GM23248 (cell line): Measurements from ENCODE around the gene CHAF1A. TPM values are rescaled to one million over a fixed set of nuclear protein-coding genes. Genes with fewer than 3 reads are reported as not detected.

ENCODE experiments used
- DNase-seq: peaks from one replicate; pipeline ENCODE4 v3.0.0-alpha.2; 2015
- H2AFZ ChIP-seq: fragments of 200-600 bp; sonication (generic); 2 replicates; pipeline ENCODE4 v1.6.1; 2016; ENCODE audit warnings: antibody characterized with exemption
- H3F3A ChIP-seq: fragments of 200-600 bp; sonication (generic); 2 replicates; pipeline ENCODE4 v1.6.1; 2016; ENCODE audit warnings: mild to moderate bottlenecking, antibody characterized with exemption, mixed run types; ENCODE audit not compliant: insufficient read depth
- H3K27ac ChIP-seq: fragments of 200-600 bp; sonication (generic); 2 replicates; pipeline ENCODE4 v1.5.1; 2016; ENCODE audit warnings: mild to moderate bottlenecking
- H3K27me3 ChIP-seq: fragments of 200-600 bp; sonication (generic); replicated peaks from 2 replicates; pipeline ENCODE4 v1.6.1; 2016; ENCODE audit warnings: mild to moderate bottlenecking; ENCODE audit not compliant: insufficient read depth
- H3K36me3 ChIP-seq: fragments of 200-600 bp; sonication (generic); 2 replicates; pipeline ENCODE4 v1.6.1; 2016; ENCODE audit warnings: low read depth, mild to moderate bottlenecking
- H3K4me1 ChIP-seq: fragments of 200-600 bp; sonication (generic); 2 replicates; pipeline ENCODE4 v1.6.1; 2016; ENCODE audit warnings: mild to moderate bottlenecking; ENCODE audit not compliant: insufficient read depth
- H3K4me2 ChIP-seq: fragments of 200-600 bp; sonication (generic); one replicate; pipeline ENCODE4 v1.6.1; 2016; ENCODE audit warnings: mild to moderate bottlenecking; ENCODE audit not compliant: unreplicated experiment
- H3K4me3 ChIP-seq: fragments of 200-600 bp; sonication (generic); 2 replicates; pipeline ENCODE4 v1.5.1; 2016; ENCODE audit warnings: mild to moderate bottlenecking
- H3K79me2 ChIP-seq: fragments of 200-600 bp; sonication (generic); 2 replicates; pipeline ENCODE4 v1.6.1; 2016; ENCODE audit warnings: mild to moderate bottlenecking; ENCODE audit not compliant: insufficient read depth
- H3K9ac ChIP-seq: fragments of 200-600 bp; sonication (generic); 2 replicates; pipeline ENCODE4 v1.6.1; 2016; ENCODE audit warnings: mild to moderate bottlenecking
- H3K9me2 ChIP-seq: fragments of 200-600 bp; sonication (generic); 2 replicates; pipeline ENCODE4 v1.6.1; 2016; ENCODE audit warnings: mixed run types, mild to moderate bottlenecking, moderate library complexity; ENCODE audit not compliant: insufficient read depth
- H3K9me3 ChIP-seq: fragments of 200-600 bp; sonication (generic); one replicate; pipeline ENCODE4 v1.6.1; 2017; ENCODE audit warnings: low read depth
- H4K20me1 ChIP-seq: fragments of 200-600 bp; sonication (generic); 2 replicates; pipeline ENCODE4 v1.6.0; 2016; ENCODE audit not compliant: insufficient read depth
- EZH2 ChIP-seq: fragments of 200-600 bp; sonication (generic); IDR thresholded peaks from 2 replicates; pipeline ENCODE4 v1.6.1; 2018; ENCODE audit warnings: antibody characterized with exemption, mild to moderate bottlenecking; ENCODE audit not compliant: insufficient read depth, poor library complexity, severe bottlenecking
- EZH2phosphoT487 ChIP-seq: fragments of 200-600 bp; sonication (generic); IDR thresholded peaks from 2 replicates; pipeline ENCODE4 v1.6.1; 2018; ENCODE audit warnings: antibody characterized with exemption, moderate library complexity, mild to moderate bottlenecking, low read depth; ENCODE audit not compliant: insufficient read depth
- WGBS, 2 experiments: methylation state at CpG; one replicate each; pipeline ENCODE4 v1.1.6; 2015 to 2017; ENCODE audit warnings: low lambda C conversion rate in 2 of 2, low coverage in 1 of 2; ENCODE audit errors: missing lambda C conversion rate in 2 of 2; 5-methylcytosine and 5-hydroxymethylcytosine counted together
- in situ Hi-C: fragments of 300-500 bp; cut with MboI; formaldehyde crosslinking; loops from 2 replicates; pipeline ENCODE4 v1.15.0; 2020
- polyA plus RNA-seq: library from polyadenylated mRNA; unstranded; fragments of >200 nt; fragmentation: Nextera tagmentation; extraction: Ambion mirVana; gene quantifications from 2 replicates; pipeline ENCODE4 v1.2.1, GENCODE V29; 2016
- total RNA-seq: library from RNA; depleted of rRNA; stranded (reverse); fragments of >200 nt; shearing (Covaris generic); gene quantifications from 2 replicates; pipeline ENCODE4 v1.2.3, GENCODE V29; 2014

Gene CHAF1A
- total and polyA plus RNA-seq, 2 experiments from 2014 or later = 11.6 to 12.6 TPM

DNA sequence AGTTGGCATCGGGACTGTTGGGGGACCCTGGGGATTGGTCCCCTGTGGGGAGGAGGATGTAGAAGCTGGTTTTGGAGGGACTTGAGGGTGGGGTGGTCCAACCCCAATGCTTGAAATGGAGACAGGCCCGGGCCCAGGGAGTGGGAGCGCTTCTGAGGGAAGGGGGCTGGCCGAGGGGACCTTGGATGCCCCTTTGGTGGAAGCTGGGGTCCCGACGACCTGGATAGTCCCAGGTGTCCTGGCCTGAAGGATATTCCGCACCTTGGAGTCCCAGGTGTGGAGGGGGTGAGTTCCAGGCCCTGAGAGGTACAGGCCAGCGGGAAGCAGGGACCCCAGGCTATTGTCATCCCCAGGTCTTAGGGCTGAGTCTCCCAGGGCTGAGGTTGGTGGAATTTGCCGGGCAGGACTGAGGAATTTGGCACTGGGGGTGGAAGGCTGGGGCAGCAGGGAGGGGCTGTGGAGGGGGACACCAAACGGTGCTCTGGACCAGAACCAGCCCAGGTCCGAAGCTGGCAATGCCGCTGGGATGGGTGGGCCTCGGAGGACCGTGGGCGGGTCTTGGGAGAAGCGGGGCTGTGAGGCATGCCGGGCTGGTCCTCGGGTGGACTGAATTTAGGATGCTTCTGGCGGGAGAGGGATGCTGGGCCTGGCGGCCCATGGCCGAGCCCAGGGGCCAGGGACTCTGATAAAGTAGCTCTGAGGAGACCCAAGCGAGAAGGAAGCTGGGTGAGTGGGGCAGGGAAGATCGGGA is 71.5 kb downstream of the CHAF1A start:
- H3K27ac ChIP-seq = 0 out of 2 replicates have a peak overlapping the region, but pooled peaks have one; percentile 1

DNA sequence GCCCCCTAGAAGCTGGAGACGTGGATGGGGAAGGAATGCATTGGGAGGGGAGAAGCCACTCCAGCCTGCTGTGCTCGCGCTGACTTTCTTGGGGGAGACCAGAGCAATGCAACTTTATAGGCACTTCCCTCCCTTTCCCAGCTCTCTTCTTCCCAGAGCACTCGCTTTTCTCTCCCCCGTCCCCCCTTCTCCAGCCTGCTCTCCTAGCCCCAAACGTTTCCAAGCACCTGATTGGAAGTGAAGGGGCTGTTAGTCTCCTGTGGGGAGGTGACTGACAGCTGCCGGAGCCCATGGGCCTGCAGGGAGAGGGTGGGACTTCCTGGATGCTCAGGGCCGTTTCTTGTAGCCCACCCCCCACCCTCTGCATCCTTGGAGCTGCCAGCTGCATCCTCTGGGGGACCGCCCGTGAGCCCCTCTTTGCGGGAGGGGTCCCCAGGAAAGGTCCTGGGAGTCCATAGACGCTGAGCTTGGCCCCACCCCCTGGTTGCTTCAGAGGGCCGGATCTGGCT is 72.1 kb downstream of the CHAF1A start:
- no peaks in the 10 kb centered on the region; the same call in 1 of the 2 replicates for H3K36me3 ChIP-seq
- 0 out of 2 replicates have a peak overlapping the region, but pooled peaks have one; percentile 1 for H3K27ac ChIP-seq
- H3F3A ChIP-seq = peaks cover 6% of the 10 kb centered on the region; the same call in 1 of the 2 replicates
- H3K4me2 ChIP-seq = peak overlapping the region; percentile 98
- H3K9me3 ChIP-seq = no peaks in the 10 kb centered on the region
- TF ChIP-seq EZH2 (no peak), EZH2phosphoT487 (no peak)
- no peaks in the 10 kb centered on the region for H4K20me1 ChIP-seq
- peak; percentile 66 for DNase-seq
- no peaks in the 10 kb centered on the region for H3K9me2 ChIP-seq
- peak overlapping the region; percentile 94 for H3K4me3 ChIP-seq
- WGBS, 2 experiments = 31 to 36% methylated on average over 13 of the region's 13 CpGs
- in situ Hi-C loops = no loop called here
- peaks cover 8% of the 10 kb centered on the region; the same call in 1 of the 2 replicates for H3K4me1 ChIP-seq
- peak overlapping the region; percentile 89 for H3K9ac ChIP-seq
- H3K79me2 ChIP-seq = peaks cover 65% of the 10 kb centered on the region
- no peaks in the 10 kb centered on the region for H3K27me3 ChIP-seq
- H2AFZ ChIP-seq = peak overlapping the region; percentile 35; the same call in 1 of the 2 replicates

More for the DNA sequence above, 71.5 kb downstream of the CHAF1A start:
- no peaks in the 10 kb centered on the region for H3K27me3 ChIP-seq
- H2AFZ ChIP-seq = 0 out of 2 replicates have a peak overlapping the region, but pooled peaks have one; percentile 35
- H3F3A ChIP-seq = peaks cover 6% of the 10 kb centered on the region; the same call in 1 of the 2 replicates
- H3K4me3 ChIP-seq = peak overlapping the region; percentile 94
- H3K9me3 ChIP-seq = no peaks in the 10 kb centered on the region
- no peaks in the 10 kb centered on the region for H3K9me2 ChIP-seq
- H4K20me1 ChIP-seq = no peaks in the 10 kb centered on the region
- in situ Hi-C loops = no loop called here
- peaks cover 60% of the 10 kb centered on the region for H3K79me2 ChIP-seq
- WGBS, 2 experiments = 15 to 17% methylated on average over 19 to 23 of the region's 23 CpGs
- peak; percentile 59 for DNase-seq
- H3K36me3 ChIP-seq = no peaks in the 10 kb centered on the region; the same call in 1 of the 2 replicates
- H3K4me1 ChIP-seq = peaks cover 8% of the 10 kb centered on the region; the same call in 1 of the 2 replicates
- peak overlapping the region; percentile 98 for H3K4me2 ChIP-seq
- peak overlapping the region; percentile 89 for H3K9ac ChIP-seq
- no peak for TF ChIP-seq EZH2phosphoT487
- no peak for TF ChIP-seq EZH2

DNA sequence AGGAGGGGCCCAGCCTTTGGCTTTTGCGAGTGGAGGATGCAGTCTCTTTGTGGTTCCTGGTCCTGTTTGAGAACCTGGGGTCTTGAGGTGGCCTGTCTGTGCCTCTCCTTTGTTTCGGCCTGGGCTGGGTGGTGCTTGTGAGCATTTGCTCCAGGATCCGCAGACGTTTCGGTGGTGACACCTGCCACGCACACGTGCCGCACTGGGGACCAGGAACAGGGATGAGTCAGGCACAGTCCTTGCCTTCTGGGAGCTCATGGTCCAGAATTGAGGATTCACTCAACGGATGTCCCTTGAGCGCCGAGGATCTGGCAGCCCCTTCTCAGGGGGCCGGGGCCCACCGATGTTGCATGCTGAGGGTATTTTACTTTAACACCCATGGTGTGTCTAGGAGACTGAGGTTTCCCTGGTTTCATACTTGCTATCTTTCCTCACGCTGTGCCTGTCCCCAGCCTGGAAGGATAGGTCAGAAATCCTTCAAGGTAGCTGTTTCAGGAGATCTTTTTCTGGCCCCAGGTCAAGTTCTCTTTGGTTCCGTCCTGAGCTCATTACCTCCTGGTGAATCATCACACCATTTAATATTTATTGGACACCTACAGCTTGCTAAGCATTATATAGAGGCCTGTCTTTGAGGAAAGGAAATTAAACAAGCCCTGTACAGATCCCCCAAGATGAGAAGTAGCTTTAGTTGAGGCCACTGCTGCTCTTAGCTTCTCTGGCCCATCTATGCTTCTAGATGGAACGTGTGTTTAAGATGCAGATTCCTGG is 74.8 kb downstream of the CHAF1A start:
- H3K9me2 ChIP-seq = no peaks in the 10 kb centered on the region
- DNase-seq = no peak
- WGBS, 2 experiments = 84 to 85% methylated on average over 16 of the region's 16 CpGs
- H3K9ac ChIP-seq = no peak overlapping the region
- no peaks in the 10 kb centered on the region for H3F3A ChIP-seq
- no peaks in the 10 kb centered on the region for H4K20me1 ChIP-seq
- in situ Hi-C loops = no loop called here
- no peaks in the 10 kb centered on the region; the same call in 1 of the 2 replicates for H3K36me3 ChIP-seq
- no peaks in the 10 kb centered on the region for H3K9me3 ChIP-seq
- H3K79me2 ChIP-seq = peaks cover 76% of the 10 kb centered on the region
- H3K27me3 ChIP-seq = no peaks in the 10 kb centered on the region
- H3K27ac ChIP-seq = no peak overlapping the region
- TF ChIP-seq EZH2 = no peak
- no peak for TF ChIP-seq EZH2phosphoT487
- H3K4me3 ChIP-seq = no peak overlapping the region
- H2AFZ ChIP-seq = no peak overlapping the region
- H3K4me2 ChIP-seq = no peak overlapping the region
- 0 out of 2 replicates have a peak, but pooled peaks cover 8% of the 10 kb centered on the region for H3K4me1 ChIP-seq

DNA sequence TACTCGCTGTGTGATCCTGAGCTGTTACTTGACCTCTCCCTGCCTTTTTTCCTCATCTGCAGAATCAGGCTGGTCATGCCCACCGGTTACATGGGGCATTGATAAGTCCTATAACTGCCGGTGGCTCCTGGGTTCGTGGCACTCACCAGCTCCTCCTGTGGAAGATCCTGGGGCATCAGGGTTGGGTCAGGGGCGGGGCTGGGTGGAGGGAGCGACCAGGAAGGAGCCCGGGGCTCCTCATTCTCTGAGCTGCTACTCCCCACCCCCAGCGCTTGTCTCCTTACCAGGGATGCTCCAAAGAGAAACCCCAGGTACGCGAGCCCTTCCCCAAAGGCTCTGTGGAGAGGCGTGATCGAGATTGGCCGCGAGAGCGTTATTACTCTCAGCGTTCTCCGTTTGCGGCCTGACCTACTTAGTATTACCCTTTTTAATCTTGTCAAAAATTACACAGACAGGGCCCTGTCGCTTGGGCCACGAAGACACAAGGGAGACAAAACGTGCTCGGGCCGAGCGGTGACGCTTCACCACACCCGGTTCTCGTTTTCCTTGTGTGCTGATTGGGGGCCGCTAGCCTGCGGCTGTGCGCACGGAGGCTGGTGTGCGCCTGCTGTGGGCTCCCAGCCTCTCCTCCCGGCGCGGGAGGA is 80.4 kb downstream of the CHAF1A start:
- Histone ChIP-seq H4K20me1 (no peaks in the 10 kb centered on the region), H3K4me2 (no peak overlapping the region), H3K4me3 (no peak overlapping the region), H3K4me1 (no peaks in the 10 kb centered on the region), H3K9me2 (no peaks in the 10 kb centered on the region), H3K27me3 (no peaks in the 10 kb centered on the region), H3K9ac (no peak overlapping the region), H3K27ac (no peak overlapping the region), H3K9me3 (no peaks in the 10 kb centered on the region), H3K36me3 (no peaks in the 10 kb centered on the region; the same call in 1 of the 2 replicates), H2AFZ (no peak overlapping the region), H3K79me2 (peaks cover 26% of the 10 kb centered on the region), H3F3A (no peaks in the 10 kb centered on the region)
- 93 to 94% methylated on average over 33 to 35 of the region's 35 CpGs for WGBS, 2 experiments
- in situ Hi-C loops = no loop called here
- no peak for TF ChIP-seq EZH2
- no peak for DNase-seq
